Brain microvascular endothelial cell (primary cell): ENCODE data around the gene MITF.

Experiments
- DNase-seq: peaks from one replicate; pipeline ENCODE4 v3.0.0-alpha.2; 2020
- H3K27ac ChIP-seq: fragments of 250-450 bp; sonication (Bioruptor Pico); 2 replicates; pipeline ENCODE4 v1.5.1; 2020; ENCODE audit warnings: mild to moderate bottlenecking, moderate library complexity
- H3K27me3 ChIP-seq: fragments of 250-450 bp; sonication (Bioruptor Pico); replicated peaks from 2 replicates; pipeline ENCODE4 v1.5.1; 2020; ENCODE audit warnings: mild to moderate bottlenecking
- H3K36me3 ChIP-seq: fragments of 250-450 bp; sonication (Bioruptor Pico); replicated peaks from 2 replicates; pipeline ENCODE4 v1.5.1; 2020; ENCODE audit warnings: mild to moderate bottlenecking
- H3K4me3 ChIP-seq: 2 replicates; pipeline ENCODE4 v1.5.1; 2011; ENCODE audit warnings: low read depth, mild to moderate bottlenecking, control low read depth, low read length, moderate library complexity
- CTCF ChIP-seq: IDR thresholded peaks from 2 replicates; pipeline ENCODE4 v1.5.1; 2011; ENCODE audit warnings: low read depth, mild to moderate bottlenecking, moderate library complexity, low read length, control low read depth, inconsistent platforms; ENCODE audit errors: missing control alignments
- in situ Hi-C: cut with HindIII; loops from 2 replicates; pipeline ENCODE4 v1.10.0; 2017; ENCODE audit warnings: low sequenced_read_pairs, low pct_ligation_motif_present

MITF gene

DNA sequence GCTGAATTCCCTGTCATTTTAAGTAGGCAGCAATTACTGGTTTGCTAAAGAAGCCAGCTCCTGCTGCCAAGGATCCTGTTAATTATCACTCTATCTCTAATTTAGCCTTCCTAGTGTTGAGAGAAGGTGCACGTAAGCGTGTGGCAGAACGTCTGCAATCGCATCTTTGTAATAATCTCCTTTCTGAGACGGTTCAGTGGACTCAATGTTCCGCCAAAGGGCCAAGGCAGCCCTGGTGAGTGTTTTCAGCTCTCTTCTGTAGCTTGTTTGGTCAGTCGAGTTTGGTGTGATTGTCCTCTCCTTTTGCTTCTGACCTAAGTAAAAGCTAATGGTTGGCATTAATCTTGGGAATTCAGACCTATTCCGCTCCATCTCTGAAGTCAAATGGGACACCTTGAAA, 24.2 kb downstream of the MITF start:
- in situ Hi-C loops = no loop called here
- no peaks in the 10 kb centered on the region for H3K36me3 ChIP-seq
- no peak for DNase-seq
- no peaks in the 10 kb centered on the region for H3K27me3 ChIP-seq
- H3K27ac ChIP-seq = no peak overlapping the region
- TF ChIP-seq CTCF = no peak
- H3K4me3 ChIP-seq = no peak overlapping the region

DNA sequence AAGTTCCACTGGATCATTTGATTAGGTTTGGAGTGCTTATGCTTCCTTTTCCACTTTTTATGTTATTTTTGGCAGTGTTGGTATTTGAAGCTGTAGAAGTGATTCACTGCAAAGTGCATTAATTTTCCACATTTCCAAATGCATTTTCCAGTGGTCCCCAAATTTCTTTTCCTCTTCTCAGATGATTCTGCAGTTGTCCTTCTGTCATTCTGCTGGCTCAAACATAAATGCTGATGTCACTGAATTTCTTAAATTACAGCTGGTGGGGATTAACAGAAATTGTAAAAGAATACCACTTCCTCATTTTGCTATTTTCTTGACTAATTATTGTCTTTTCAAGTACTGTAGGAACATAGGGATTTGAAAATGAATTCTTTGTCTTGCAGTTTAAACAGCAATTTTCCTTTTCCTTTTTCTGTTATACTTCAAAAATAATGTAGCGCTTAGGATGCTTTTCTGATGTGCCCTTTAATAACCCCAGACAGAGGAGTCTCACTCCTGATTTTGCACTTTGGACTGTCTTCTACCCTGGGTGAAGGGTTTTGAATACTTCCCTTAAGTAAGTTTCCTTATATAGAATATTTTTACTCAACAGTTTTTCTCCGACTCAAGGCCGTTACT, 25.0 kb downstream of the MITF start:
- H3K27ac ChIP-seq = no peak overlapping the region
- H3K4me3 ChIP-seq = no peak overlapping the region
- H3K36me3 ChIP-seq = no peaks in the 10 kb centered on the region
- DNase-seq = no peak
- H3K27me3 ChIP-seq = no peaks in the 10 kb centered on the region
- TF ChIP-seq CTCF = no peak
- in situ Hi-C loops = no loop called here

GRCh38 chr3:69764861-69765260, 25.6 kb downstream of the MITF start:
- H3K27ac ChIP-seq = no peak overlapping the region
- no peak overlapping the region for H3K4me3 ChIP-seq
- H3K36me3 ChIP-seq = no peaks in the 10 kb centered on the region
- no peaks in the 10 kb centered on the region for H3K27me3 ChIP-seq
- in situ Hi-C loops = no loop called here
- DNase-seq = no peak
- no peak for TF ChIP-seq CTCF

DNA sequence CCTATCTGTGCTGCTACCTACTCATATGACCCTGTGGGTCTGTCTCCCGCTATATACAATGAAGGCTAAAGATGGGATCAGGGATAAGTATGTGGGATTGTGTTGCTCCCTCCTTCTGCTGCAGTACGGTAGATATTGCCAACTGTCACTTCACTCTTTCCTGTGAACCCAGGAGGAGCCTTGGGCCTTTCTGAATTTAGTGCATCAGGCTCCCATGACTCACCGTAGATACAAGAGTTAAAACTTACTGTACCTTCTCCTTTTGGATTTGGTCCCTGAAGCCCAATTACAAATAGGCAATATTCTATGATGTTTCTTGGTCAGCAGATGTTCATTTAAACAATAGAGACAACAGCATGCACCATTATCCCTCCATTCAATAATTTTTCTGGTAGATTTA, 27.4 kb downstream of the MITF start:
- no peak for DNase-seq
- Histone ChIP-seq H3K4me3 (no peak overlapping the region), H3K27me3 (no peaks in the 10 kb centered on the region), H3K36me3 (no peaks in the 10 kb centered on the region), H3K27ac (no peak overlapping the region)
- in situ Hi-C loops = no loop called here
- no peak for TF ChIP-seq CTCF

GRCh38 chr3:69767571-69767970, 28.3 kb downstream of the MITF start:
- H3K27me3 ChIP-seq = no peaks in the 10 kb centered on the region
- no peak overlapping the region for H3K4me3 ChIP-seq
- no peak overlapping the region for H3K27ac ChIP-seq
- in situ Hi-C loops = no loop called here
- H3K36me3 ChIP-seq = no peaks in the 10 kb centered on the region
- TF ChIP-seq CTCF = no peak
- no peak for DNase-seq

DNA sequence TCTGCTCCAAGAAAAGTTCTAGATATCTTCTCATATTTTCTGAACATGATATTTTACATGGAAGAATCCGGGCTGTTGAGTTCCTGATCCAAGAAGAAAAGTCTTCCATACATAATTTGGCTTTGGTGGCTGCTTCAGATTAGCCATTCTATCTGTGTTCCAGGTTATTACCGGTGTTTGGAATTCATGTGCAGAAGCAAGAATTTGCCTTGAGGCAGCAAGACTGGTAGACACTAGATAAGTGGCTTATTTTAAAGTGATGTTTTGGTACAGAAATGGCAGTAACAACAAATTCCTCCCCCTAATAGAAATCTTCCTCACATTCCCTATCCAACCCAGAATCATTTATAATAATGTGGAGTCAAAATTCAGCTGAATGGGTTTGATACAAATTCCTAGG, 29.2 kb downstream of the MITF start:
- H3K4me3 ChIP-seq = no peak overlapping the region
- H3K27ac ChIP-seq = no peak overlapping the region
- no peaks in the 10 kb centered on the region for H3K36me3 ChIP-seq
- TF ChIP-seq CTCF = no peak
- no peak for DNase-seq
- H3K27me3 ChIP-seq = no peaks in the 10 kb centered on the region
- in situ Hi-C loops = no loop called here
